HS-5 (cell line): ENCODE measurements around the gene ADPRHL1.
"Not testable (repeated sequence)": the region's sequence is repeated elsewhere in the genome, so short reads cannot be mapped to it uniquely, and the experiment has no call there.

Source experiments
- DNase-seq: peaks from one replicate; pipeline ENCODE4 v3.0.0-alpha.2; 2012; ENCODE audit warnings: low read depth

ADPRHL1 gene

DNA sequence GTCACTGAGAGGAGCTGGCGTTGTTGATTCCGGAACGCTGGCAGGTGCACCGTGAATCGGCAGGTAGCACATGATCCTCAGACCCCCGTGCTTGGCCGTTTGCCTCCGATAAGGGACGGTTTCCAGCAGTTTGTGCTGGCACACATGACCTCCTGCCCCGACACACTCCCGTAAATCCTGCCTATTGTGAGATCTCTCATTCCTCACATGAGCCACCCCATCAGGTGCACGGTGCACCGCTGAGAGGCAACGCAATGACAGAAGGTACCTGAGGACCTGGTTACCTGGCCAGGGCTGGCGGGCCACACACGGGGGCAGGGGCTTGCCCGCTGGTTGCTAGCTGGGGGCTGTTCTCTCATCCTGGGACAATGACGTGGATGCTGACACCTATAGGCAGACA, 2.1 kb upstream of the ADPRHL1 start:
- DNase-seq = no peak

DNA sequence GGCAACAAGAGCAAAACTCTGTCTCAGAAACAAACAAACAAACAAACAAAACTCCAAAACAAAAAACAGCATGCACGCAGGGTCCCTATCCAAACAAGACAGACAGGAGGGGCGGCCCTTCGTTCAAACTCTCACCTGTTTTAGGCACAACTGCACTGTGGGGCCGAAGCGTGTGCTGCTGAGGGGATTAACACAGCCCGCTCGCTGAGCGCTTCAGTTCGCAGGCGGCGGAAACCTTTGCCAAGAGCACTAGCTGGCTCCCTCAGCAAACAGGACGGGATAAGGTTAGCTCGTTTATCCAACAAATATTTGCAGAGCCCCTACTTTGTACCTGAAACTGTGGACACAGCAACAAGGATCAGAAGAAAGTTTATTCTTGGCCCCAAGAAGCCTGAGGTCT, 1.6 kb upstream of the ADPRHL1 start:
- no peak for DNase-seq

DNA sequence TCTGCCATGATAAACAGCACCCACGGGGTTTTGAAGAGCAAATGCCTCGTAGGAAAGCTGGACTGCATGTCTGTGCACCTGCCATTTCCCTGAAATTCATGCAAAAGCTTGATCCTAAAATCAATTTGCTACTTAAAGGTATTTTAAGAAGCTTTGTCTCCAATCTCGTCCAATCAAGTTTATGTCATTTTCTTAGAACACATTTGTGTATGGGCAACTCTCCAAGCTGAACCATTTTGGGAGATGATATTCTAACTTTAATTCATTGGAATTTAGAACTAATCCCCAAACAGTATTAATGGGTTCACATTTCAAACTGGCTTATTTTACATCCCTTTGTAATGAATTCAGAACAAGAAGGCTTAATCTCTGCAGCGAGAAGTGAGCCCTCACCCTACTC, 822 bp downstream of the ADPRHL1 start:
- no peak for DNase-seq

DNA sequence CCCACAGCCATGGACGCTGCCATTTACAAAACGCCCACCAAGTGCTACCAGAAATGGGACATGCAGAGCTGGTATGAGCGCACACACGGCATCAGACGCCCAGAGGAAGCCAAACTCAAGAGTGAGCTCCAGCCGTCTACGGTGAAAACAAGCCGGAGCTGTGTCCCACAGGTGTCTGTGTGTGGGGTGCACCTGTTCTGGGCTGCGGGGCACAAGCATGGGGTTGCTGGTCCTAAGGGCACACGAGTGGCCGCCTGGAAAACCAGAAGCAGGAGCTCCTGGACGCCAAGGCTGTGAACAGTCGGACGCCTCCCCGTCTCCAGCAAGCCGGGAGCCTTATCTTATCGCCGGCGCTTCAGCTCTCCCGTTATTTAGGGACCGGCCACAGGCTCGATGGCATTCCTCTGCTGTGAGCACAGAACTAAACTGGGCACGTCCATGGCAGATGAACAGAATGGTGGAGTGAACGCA, 1.3 kb downstream of the ADPRHL1 start:
- no peak for DNase-seq

DNA sequence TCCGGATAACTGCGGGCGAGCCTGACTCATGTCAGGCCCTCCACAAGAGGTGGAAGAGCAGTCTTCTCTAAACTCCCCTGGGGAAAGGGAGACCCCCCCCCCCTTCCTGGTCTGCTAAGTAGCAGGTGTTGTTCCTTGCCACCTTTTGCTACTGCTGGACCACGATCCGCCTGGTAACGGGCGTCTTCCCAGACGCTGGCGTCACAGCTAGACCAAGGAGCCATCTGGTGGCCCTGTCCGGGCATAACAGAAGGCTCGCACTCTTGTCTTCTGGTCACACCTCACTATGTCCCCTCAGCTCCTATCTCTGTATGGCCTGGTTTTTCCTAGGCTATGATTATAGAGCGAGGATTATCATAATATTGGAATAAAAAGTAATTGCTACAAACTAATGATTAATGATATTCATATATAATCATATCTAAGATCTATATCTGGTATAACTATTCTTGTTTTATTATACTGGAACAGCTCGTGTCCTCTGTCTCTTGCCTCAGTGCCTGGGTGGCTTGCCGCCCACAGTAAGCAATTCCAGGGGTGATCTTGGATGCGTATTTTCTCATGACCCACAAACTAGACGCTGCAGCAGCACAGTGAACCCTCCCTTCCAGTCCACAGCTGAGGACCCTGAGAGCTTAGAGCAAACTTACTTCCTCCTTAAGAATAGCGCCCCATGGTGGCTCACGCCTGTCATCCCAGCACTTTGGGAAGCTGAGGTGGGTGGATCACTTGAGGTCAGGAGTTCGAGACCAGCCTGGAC, 2.2 kb downstream of the ADPRHL1 start:
- DNase-seq = not testable (repeated sequence)

DNA sequence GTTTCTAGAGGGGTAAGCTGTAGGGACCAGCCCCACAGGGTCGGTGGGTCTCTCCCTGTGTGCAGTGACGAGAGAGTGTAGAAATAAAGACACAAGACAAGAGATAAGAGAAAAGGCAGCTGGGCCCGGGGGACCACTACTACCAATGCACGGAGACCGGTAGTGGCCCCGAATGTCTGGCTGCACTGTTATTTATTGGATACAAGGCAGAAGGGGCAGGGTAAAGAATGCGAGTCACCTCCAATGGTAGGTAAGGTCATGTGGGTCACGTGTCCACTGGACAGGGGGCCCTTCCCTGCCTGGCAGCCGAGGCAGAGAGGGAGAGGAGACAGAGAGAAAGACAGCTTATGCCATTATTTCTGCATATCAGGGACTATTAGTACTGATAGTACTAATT, 2.9 kb downstream of the ADPRHL1 start:
- DNase-seq = not testable (repeated sequence)

DNA sequence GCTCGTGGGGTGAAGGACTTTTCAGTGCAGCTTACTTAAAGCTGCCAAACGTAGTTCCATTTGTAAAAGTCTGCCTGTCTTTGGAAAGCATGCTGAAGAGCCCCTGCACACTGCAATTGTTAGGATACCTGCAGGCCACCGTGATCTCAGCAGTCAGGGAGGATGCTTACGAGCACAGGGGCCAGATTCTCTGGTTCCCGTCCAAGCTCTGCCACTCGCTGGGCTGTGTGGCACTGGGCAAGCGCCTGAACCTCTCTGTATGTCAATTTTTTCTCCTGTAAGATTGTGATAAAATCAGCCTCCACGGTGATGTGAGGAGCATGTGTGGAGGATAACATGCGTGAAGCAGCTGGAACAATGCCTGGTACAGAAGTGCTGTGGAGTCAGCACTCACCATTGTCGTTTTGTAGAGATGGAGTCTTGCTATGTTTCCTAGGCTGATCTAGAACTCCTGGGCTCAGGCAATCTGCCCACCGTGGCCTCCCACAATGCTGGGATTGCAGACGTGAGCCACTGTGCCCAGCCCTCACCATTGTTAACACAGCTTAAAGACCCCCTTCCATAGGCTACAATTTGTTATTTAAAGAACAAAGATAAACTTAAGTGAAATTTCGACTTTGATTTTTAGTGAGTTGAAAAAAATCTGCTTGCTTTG, 3.5 kb downstream of the ADPRHL1 start:
- DNase-seq = no peak

DNA sequence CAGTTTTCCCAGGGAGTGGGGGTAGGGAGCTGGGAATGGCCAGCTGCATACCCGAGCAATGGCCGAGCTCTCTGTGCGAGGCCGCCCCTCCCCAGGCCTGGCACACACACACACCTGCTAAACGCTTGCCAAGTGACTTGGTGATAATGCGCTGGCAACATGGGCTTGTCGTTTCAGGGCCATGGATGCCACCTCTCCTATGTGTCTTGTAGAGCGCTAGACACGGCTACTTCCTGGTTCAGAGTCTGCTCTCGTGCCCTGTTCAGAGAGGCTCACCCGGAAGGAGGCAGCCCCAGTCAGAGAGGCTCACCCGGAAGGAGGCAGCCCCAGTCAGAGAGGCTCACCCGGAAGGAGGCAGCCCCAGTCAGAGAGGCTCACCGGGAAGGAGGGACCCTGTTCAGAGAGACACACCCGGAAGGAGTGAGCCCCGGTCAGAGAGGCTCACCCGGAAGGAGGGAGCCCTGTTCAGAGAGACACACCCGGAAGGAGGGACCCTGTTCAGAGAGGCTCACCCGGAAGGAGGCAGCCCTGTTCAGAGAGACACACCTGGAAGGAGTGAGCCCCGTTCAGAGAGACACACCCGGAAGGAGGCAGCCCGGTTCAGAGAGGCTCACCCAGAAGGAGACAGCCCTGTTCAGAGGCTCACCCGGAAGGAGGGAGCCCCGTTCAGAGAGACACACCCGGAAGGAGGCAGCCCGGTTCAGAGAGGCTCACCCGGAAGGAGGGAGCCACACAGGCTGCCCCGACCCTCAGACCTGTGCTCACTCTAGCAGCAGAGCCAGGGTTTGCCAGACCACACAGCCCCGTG, 4.2 kb downstream of the ADPRHL1 start:
- DNase-seq = no peak

DNA sequence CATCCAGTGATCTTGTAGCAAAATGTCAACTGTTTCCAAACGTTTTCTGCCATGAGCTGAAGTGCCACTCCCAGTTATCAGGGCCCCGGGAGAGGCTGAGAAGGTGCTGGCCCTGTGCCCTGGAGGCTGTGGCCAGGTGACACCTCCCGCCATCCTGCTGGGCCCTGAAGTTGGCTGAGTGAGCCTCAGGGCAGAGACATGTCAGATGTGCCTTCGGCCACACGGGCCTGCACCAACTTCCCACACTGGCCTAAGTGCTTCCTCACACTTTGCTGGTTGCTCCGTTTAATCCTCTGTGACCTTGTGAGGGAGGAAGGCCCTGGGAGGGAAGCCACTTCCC, 4.8 kb downstream of the ADPRHL1 start:
- DNase-seq = no peak

DNA sequence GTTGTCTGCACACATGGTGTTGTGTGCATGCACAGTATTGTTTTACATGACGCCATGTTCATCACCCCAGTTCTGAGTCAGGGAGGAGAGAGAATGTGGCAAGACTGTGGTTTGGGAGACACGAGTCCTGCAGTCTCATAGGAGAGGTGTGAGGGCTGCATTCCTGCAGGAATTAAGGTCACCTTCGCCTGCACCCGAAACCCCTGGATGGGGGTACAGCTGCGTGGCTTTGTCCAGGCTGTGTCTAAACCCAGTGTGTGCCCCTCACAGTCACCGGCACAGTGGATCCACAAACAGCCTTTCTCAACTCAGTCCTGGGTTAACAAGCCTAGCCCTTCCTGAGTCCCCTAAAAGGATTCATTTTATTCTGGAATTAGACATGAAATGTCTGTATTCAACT, 5.7 kb downstream of the ADPRHL1 start:
- no peak for DNase-seq

DNA sequence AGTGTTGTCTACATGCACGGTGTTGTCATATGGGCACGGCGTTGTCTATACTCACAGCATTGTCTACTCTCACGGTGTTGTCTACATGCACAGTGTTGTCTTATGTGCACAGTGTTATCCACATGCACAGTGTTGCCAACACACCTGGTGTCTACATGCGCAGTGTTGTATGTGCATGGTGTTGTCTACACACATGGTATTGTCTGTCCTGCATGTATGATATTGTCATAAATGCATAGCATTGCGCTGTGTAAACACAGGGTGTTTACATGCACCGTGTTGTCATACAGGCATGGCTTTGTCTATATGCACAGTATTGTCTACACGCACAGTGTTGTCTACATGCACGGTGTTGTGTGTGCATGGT, 6.8 kb downstream of the ADPRHL1 start:
- DNase-seq = no peak

DNA sequence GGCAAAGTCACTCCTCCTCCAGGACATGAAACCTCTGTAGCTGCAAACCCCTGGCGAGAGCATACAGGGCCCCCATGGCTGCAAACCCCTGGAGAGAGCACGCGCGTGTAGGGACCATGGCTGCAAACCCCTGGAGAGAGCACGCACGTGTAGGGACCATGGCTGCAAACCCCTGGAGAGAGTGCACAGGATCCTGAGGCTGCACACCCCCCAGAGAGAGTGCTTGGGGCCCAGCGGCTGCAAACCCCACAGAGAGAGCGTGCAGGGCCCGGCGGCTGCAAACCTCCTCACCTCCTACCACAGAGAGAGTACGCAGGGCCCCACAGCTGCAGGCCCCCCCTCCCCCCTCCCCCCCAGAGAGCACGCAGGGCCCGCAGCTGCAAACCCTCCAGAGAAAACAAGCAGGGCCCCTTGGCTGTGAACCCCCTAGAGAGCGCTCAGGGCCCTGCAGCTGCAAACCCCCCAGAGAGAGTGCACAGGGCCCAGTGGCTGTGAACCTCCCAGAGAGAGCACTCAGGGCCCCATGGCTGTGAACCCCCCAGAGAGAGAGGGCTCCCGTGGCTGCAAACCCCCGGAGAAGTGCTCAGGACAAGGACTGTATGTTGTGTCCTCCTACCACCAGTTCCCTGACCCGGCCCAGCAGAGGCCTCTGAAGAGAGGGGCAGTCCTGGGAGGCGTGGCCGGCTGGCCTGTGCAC, 7.3 kb downstream of the ADPRHL1 start:
- no peak for DNase-seq

DNA sequence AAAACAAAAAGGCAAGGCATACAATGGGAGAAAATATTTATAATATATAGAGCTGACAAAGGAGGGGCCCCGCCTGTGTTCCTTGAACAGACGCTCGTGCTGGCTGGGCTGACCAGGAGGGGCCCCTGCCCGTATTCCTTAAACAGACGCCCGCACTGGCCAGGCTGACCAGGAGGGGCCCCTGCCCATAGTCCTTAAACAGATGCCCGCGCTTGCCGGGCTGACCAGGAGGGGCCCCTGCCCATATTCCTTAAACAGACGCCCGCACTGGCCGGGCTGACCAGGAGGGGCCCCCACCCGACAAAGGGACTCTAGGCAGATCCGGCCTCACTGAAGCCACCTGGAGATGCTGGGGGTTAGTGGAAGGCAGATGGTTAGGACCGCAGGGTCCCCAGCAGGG, 9.3 kb downstream of the ADPRHL1 start:
- DNase-seq = no peak

DNA sequence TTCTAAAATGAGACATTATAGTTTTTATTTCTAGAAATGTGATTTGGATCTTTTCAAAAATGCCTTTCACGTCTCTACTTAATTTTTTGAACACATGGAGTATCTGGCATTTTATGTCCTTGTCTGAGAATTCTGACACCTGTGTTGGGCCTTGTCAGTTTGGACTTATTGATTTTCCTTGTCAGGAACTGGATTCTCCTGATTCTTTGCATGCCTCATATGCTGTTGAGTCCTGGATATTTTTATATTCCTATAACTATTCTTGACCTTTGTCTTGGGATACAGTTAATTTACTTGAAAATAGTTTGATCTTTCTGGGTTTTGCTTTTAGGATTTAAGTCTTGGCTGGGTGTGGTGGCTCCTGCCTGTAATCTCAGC, 10.3 kb downstream of the ADPRHL1 start:
- no peak for DNase-seq

DNA sequence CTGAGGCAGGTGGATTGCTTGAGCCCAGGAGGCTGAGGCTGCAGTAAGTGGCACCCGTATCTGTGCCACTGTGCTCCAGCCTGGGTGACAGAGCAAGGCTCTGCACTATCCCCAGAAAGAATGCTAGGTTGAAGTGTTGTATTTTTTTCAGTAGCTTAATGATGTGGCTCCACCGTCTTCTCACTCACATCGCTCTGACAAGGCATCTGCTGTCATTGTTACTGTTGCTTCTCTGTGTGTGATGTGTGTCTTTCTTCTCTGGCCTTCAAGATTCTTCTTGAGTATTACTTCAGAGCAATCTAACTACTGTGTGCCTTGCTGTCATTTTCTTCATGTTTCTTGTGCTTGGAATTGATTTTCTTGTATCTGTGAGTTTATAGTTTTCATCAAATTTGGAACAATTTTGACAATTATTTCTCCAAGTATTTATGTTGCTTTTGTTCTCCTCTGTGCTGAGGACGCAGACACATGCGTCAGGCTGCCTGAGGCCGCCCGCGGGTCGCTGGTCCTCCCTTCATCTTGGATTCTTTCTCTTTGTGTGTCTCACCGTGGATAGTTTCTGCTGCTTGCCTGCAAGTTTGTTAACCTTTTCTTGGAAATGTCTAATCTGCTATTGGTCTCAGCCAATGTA, 10.8 kb downstream of the ADPRHL1 start:
- DNase-seq = no peak

DNA sequence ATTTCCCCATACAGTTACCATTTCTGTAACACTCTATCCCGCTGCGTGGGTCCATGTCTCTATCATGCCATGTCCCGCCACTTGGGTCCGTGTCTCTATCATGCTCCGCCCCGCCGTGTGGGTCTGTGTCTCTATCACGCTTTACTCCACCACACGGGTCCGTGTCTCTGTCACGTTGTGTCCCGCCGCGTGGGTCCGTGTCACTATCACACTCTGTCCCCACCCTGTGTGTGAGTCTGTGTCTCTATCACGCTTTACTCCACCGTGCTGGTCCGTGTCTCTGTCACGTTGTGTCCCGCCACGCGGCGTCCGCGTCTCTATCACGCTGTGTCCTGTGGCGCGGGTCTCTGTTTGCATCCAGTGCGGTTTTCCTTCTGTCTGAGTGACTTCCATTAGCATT, 11.6 kb downstream of the ADPRHL1 start:
- DNase-seq = no peak

DNA sequence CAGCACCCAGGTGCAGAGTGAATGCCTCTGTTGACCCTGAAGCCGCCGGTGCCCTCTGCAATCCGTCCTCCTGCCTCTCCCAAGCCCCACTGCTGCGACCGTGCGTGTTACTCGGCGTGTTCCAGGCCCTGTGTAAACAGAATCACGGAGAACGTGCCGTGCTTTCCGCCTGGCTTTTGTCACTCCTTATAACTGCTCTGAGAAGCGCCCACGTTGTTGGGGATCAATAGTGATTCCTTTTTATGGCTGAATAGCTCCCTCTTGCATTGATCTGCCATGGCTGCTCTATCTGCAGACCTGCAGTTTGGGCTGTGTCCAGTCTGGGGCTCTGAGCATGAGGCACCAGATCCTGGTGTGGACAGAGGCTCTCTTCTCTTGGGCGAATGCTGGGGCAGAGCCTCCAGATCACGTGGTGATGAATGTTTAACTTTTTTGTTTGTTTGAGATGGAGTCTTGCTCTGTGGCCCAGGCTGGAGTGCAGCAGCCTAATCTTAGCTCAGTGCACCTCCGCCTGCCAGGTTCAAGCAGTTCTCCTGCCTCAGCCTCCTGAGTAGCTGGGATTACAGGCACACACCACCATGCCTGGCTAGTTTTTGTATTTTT, 15.8 kb downstream of the ADPRHL1 start:
- no peak for DNase-seq

DNA sequence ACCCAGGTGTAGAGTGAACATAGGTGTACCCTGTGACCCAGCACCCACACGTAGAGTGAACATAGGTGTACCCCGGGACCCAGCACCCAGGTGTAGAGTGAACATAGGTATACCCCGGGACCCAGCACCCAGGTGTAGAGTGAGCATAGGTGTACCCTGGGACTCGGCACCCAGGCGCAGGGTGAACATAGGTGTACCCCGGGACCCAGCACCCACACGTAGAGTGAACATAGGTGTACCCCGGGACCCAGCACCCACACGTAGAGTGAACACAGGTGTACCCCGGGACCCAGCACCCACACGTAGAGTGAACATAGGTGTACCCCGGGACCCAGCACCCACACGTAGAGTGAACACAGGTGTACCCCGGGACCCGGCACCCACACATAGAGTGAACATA, 16.4 kb downstream of the ADPRHL1 start:
- DNase-seq = not testable (repeated sequence)

DNA sequence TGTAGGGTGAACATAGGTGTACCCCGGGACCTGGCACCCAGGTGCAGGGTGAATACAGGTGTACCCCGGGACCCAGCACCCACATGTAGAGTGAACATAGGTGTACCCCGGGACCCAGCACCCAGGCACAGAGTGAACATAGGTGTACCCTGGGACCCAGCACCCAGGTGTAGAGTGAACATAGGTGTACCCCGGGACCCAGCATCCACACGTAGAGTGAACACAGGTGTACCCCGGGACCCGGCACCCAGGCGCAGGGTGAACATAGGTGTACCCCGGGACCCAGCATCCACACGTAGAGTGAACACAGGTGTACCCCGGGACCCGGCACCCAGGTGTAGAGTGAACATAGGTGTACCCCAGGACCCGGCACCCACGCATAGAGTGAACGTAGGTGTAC, 17.4 kb downstream of the ADPRHL1 start:
- DNase-seq = not testable (repeated sequence)

DNA sequence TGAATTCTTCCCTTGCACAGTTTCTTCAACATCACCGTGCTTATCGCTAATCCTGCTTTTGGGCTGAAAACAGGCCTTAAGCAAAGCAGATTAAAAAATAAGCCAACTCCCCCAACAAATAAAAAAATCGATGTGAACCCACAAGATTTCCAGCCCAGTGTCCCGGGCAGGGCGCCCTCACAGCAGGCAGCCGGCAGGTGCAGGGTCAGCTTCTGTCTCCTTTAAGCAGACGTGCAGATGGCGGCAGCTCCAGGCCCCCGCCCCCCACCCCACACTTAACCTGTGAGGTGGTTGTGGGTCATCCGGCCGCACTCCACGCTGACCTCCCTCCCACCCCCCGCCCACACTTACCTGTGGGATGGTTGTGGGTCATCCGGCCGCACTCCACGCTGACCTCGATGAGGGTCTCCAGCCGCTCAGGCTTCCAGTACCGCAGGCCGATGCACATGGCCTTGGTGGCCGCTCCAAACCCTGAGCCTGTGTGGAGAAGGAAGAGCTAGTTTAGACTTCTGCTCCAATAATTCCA, 19.8 kb downstream of the ADPRHL1 start:
- no peak for DNase-seq

DNA sequence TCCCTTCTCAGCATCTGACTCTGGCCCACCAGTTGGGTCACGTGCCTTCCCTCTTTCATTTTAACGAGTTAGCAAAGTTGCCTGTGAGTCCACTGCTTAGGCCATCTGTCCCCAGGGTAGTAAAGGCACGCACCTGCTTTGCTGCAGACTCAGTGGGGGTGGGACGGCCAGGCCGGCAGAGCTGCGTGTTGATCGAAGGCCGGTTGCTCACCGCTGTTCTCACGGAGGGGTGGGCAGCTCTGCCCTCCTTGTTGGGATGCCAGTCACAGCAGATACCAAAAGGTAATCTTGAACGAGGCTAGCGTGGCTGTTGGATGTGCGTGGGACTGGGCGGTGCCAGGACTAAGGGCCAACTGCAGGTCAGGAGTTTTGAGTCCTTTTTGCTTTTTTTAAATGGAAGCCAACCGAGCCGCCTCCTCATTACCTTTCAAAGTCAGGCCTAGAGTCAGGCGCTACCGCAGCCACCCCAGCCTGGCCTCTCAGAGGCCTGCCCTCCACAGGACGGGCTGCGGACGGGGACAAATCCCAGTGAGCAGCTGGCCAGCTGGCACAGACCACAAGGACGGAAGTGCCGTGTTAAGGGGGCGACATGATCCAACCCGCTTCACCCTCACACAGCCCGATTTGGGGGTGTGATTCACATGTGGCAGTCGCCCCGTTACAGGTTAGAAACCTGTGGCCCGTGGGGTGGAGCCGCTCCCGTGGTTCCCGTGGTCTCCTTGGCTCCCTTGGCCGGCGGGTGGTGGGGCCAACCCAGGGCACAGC, 20.6 kb downstream of the ADPRHL1 start:
- DNase-seq = no peak
